Measurements from ENCODE around the gene SYS1.

The SYS1 gene

GRCh38 chr20:45362804-45363610, at the start of gene SYS1:
Gene SYS1 (plus strand): TSS chr20:45363156. CDS start chr20:45363532, 376 bp downstream.
- peak; percentile 95 for DNase-seq (ENCODE audit: low read depth, low spot score)

- DNase-seq (ENCODE audit: low read depth, low spot score) = no peak
Observed at GRCh38 chr20:45313943-45314342, 49.0 kb upstream of the SYS1 start.

GRCh38 chr20:45315672-45316071, 47.3 kb upstream of the SYS1 start:
- no peak for DNase-seq (ENCODE audit: low read depth, low spot score)

DNA sequence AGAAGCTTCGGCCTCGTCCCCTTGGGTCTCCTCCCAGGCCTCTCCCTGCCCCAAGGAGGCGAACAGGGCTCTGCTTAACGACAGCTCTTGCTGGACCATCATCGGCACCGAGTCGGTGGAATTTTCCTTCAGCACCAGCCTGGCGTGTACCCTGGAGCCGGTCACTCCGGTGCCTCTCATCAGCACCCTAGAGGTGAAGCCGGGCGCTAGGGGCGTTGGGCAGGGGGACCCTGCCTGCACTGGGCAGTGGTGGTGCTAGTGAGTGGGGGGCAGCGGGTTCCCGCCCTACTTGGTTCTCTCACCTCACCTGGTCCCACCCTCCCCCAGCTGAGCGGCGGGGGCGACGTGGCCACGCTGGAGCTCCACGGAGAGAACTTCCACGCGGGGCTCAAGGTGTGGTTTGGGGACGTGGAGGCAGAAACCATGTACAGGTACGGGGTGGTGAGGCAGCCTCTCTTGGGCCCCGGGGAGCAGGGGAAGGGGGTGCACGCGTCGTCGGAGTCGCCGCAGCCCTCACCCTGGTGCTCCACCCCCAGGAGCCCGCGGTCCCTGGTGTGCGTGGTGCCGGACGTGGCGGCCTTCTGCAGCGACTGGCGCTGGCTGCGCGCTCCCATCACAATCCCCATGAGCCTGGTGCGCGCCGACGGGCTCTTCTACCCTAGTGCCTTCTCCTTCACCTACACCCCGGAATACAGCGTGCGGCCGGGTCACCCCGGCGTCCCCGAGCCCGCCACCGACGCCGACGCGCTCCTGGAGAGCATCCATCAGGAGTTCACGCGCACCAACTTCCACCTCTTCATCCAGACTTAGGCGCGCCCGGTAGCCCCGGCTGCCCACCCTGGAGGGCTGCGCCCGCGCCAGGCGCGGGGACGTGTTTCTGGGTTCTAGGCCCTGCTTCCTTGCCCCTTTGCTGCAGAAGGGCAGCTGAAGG, 46.5 kb upstream of the SYS1 start:
- DNase-seq (ENCODE audit: low read depth, low spot score) = no peak

DNA sequence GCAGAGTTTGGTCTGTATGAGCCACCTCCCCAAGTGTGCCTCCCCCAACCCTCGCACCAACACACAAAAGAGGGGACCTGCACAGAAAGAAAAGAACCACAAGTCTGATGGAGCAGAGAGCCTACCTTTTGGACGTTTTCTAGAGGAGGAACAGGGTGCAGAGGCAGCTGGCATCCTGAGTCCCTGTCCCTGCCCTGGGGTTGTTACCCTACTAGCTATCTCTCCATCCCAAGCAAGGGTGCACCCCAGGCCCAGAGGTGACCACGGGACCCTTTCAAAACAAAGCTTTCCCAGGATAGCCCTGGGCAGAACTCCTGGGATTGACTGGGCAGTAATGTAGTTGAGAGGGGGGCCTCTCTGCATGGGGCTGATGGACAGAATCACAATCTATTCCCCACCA, 45.1 kb upstream of the SYS1 start:
- DNase-seq (ENCODE audit: low read depth, low spot score) = no peak

DNA sequence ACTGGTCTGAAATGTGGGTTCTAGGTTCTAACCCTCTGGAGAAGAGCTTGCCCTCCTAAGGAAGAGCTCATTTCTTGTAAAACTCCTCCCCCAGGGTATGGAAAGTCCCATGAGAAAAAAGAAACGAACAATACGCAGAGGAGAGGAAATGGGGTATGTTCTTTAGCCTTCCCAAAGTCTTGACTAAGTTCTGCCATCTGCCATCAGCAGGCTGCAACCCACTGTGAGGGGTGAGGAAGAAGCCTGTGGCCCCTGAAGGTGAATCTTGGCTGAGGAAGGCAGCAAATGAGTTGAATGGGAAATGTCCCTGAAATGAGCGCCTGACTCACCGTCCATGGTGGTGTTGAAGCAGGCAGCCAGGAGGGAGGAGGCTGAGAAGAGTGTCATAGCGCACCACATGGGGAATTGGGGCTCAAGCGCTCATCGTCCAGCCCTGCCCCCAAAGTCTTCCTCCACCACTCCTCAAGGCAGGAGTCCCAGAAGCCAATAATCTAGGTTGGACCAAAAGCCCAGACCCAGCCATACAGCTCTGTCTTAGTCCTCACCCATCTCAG, 44.5 kb upstream of the SYS1 start:
- no peak for DNase-seq (ENCODE audit: low read depth, low spot score)

DNA sequence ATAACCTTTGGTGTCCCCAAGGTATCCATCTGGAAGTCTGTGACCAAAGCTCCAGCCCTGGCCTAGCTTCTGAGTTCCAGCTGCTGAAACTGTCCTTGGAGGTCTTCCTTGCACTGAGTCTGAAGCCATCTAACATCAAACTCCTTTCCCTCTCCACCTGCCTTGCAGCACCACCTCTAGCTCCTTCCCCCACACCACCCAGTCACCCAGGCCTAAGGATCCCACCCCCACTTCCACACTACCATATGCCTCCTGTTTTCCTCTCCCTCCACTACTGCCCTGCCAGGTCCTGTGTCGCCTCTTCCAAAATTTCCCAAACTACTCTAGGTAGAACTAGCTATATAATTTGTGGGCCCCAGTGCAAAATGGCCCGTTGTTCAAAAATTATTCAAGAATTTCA, 44.0 kb upstream of the SYS1 start:
- no peak for DNase-seq (ENCODE audit: low read depth, low spot score)

DNA sequence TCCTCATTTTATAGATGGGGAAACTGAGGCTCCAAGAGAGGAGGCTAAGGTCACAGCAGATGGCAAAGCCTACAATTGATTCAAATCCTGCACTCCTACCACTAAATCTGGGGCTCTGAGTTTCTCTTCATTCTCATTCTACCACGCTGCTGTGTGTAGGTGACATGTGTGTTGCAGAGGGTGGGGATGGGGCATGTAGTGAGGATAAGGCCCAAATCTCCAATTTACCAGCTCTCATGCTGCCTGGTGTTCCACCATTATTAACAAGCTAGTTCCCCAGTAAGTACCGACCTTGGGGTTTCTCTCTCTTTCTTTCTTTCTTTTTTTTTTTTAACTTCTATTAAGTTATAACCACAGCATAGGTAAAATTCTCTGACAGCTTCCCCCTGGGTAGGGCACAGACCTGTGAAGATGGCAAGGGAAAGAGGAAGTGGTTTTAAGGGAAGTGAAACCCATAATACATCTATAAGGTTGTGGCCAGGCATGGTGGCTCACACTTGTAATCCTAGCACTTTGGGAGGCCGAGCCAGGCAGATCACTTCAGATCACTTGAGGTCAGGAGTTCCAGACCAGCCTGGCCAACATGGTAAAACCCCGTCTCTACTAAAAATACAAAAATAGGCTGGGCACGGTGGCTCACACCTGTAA, 41.9 kb upstream of the SYS1 start:
- no peak for DNase-seq (ENCODE audit: low read depth, low spot score)

DNA sequence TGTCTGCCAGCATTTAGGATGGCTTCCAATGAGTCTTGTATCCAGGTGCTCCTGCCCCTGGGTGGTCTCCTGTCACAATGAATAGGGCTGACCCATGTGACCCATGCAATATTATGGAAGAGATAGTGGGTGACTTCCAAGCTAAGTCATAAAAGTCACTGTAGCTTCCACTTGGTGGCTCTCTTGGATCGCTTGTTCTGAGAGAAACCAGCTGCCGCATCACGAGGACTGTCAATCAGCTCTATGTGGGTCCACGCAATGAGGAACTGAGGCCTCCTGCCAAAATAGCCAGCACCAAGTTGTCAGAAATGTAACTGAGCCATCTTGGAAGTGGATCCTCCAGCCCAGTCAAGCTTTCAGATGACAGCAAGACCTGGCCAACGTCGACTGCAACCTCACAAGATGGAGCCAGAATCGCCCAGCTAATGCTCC, 40.0 kb upstream of the SYS1 start:
- DNase-seq (ENCODE audit: low read depth, low spot score) = no peak

- DNase-seq (ENCODE audit: low read depth, low spot score) = no peak
Observed at GRCh38 chr20:45323731-45324130, 39.2 kb upstream of the SYS1 start.

DNA sequence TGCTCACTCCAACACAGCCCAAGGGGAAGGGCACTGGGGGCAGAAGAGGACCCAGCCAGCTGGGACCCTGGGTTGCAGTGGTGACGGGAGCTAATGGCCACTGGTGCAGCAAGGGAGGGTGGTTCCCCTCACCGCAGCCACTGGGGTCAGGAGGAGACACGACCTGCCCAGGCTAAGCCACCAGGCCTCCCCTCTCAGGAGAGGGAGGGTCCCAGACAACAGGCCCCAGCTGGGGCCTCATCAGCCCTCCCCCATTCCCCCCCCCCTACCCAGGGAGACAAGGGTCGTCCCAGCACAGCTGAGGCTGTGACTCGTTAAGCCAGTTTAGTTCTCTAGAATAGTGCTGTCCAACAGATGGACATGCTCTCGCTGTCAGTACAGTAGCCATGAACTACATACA, 37.6 kb upstream of the SYS1 start:
- no peak for DNase-seq (ENCODE audit: low read depth, low spot score)

DNA sequence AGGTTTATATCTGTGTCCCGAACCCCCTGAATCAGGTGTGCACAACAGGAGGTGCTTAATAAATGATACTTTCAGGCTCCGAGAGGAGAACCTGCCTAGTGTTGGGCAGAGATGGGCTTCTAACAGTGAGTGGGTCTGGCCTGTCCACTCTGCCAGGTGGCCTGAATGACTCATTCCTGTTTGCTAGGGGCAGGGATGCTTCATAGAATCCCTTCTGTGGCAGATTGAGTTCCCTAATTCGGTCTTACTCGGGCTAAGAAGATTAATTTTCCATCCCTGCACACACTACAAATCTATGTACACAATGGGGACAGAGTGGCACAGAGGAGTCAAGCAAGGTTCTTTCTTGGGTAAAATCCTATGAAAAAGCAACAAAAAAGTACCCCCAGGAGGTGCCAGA, 34.5 kb upstream of the SYS1 start:
- no peak for DNase-seq (ENCODE audit: low read depth, low spot score)

- no peak for DNase-seq (ENCODE audit: low read depth, low spot score)
Observed at GRCh38 chr20:45329497-45330319, 33.2 kb upstream of the SYS1 start.

- DNase-seq (ENCODE audit: low read depth, low spot score) = no peak
Observed at GRCh38 chr20:45330476-45330875, 32.5 kb upstream of the SYS1 start.

GRCh38 chr20:45336530-45337366, 26.2 kb upstream of the SYS1 start:
- DNase-seq (ENCODE audit: low read depth, low spot score) = no peak

DNA sequence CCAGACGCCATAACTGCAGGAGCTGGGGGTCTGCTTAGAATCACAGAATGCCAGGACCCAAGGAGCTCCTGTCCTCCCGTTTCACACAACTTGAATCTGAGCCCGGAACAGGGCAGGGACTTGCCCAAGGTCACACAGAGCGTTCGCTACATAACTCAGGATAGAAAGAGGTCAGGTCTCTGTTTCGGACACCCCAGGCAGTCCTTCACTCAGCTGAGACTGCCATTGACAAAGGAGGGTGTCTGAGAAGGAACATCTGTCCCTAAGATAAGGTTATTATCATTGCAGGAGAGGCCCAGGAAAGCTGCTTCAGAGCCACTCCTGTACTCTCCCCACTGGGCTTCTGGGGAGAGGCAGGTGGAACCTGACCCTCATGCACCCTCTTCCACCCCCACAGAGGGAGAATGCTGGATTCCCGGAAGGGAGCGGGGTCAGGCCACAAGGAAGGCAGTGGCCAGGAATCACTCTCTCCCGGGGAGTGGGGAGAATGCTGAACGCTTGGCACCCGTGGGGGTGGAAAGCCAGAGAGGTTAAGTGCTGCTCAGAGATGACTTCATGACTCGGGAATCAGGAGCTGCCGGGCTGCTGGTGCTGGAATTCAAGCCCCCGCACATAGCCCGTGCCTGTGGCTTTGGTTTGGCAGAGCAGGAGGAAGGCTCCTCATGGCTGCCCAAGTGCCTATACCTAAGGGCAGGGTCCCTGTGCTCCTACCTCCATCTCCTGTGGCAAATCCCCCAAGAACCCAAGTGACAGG, 25.4 kb upstream of the SYS1 start:
- DNase-seq (ENCODE audit: low read depth, low spot score) = no peak

DNA sequence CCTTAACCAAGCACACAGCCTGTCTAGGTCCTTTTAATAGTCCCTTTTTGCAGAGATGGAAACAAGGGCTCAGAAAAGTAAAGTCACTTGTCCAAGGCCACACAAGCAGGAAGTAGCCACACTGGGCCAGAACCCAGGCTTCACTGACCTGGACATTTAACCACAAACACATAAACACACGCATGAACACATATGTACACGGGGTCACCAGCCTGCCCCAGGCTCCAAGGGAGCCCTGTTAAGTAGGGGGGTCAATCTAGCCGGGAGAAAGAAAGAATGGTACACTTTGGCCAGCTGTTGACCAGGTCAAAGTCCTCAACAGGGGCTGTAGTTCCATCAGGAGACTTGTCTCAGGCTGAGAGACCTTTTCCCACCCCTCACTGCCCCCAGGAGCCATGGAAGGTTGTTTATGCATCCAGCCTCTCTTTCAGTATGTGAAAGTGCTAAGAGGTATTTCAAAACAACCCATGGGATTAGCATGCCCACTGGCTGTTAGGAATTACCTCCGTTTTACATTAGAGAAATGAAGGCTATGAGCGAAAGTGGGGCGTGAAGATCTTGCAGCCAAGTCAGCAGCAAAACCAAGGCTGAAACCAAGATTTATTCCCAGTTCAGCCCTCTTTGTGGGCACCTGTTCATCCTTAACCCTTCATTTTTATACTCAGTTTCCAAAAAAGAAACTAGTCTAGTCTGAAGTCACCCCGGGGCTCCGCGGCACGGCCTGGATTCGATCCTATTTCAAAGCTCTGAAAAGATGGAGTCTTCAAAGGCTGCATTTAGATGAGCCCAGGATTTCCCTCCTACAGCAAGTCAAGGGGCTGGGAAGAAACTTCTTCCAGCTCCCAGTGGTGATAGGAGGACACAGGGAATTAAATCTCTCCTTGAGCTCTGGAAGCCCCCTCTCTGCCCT, 24.6 kb upstream of the SYS1 start:
- DNase-seq (ENCODE audit: low read depth, low spot score) = no peak

GRCh38 chr20:45339084-45339483, 23.9 kb upstream of the SYS1 start:
- no peak for DNase-seq (ENCODE audit: low read depth, low spot score)

Data from brain pericyte (primary cell).